Tibial artery (tissue), 4 donors: ENCODE measurements around the gene CERS6.

ENCODE experiments used
- DNase-seq, 2 donors: peaks; one replicate each; pipeline ENCODE4 v3.0.0-alpha.2; 2019
- H3K27ac ChIP-seq, 2 donors: fragments of 200-600 bp; sonication (generic) in 1 of 2; 1 replicate in 1 of 2; 2 replicates in 1 of 2; pipeline ENCODE4 v1.5.1; 2018 to 2019; ENCODE audit warnings: mild to moderate bottlenecking in 1 of 2
- H3K27me3 ChIP-seq, 2 donors: fragments of 200-600 bp; sonication (generic) in 1 of 2; one replicate each; pipeline versions ENCODE4 v1.5.1 to v1.6.0; 2016 to 2019
- H3K36me3 ChIP-seq, 3 donors: fragments of 200-600 bp; sonication (generic) in 2 of 3; one replicate each; pipeline ENCODE4 v1.5.1; 2016 to 2019; ENCODE audit warnings: mild to moderate bottlenecking in 2 of 3
- H3K4me1 ChIP-seq, 4 donors: fragments of 200-600 bp; sonication (generic) in 2 of 4; 1 replicate in 3 of 4; 2 replicates in 1 of 4; pipeline ENCODE4 v1.5.1; 2016 to 2019
- H3K4me3 ChIP-seq, 2 donors: fragments of 200-600 bp; sonication (generic) in 1 of 2; 1 replicate in 1 of 2; 2 replicates in 1 of 2; pipeline ENCODE4 v1.5.1; 2018 to 2019; ENCODE audit warnings: mild to moderate bottlenecking in 2 of 2
- H3K9me3 ChIP-seq, 3 donors: fragments of 200-600 bp; sonication (generic) in 1 of 3; one replicate each; pipeline ENCODE4 v1.5.1; 2016 to 2019
- intact Hi-C: fragments of 100-400 bp; cut with DNase I; formaldehyde crosslinking; loops from one replicate; pipeline ENCODE4 v1.15.0; 2023; ENCODE audit warnings: low total_unique reads
- TF ChIP-seq, protein P1 (sequence below), 2 experiments: fragments of 200-600 bp in 1 of 2; fragments of 450-650 bp in 1 of 2; IDR thresholded peaks; one replicate each; pipeline ENCODE4 v1.5.1; 2017 to 2019; ENCODE audit warnings: antibody characterized with exemption in 2 of 2, mild to moderate bottlenecking in 1 of 2, moderate library complexity in 1 of 2

The CERS6 gene

DNA sequence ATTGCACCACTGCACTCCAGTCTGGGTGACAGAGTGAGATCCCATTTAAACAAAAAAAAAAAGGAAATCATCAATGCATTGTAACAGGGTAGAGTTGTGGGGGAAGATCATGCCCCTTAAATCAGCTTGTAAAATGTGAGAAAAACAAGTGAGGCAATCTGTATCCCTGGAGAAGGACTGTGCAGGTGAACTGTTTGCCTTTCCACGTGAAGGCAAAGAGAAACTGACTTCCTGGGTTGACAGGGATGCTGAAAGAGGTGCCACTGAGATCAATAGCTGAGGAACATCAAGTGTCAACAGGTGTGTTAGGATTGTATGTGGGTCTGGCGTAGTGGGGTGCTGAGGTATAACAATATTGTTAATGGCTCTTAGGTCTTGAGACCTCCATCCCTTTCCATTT, 48.3 kb downstream of the CERS6 start:
- no peak for DNase-seq
- Histone ChIP-seq H3K9me3 (no peaks in the 10 kb centered on the region), H3K27me3 (no peaks in the 10 kb centered on the region), H3K36me3 (no peaks in the 10 kb centered on the region), H3K27ac (no peak overlapping the region), H3K4me1 (no peaks in the 10 kb centered on the region), H3K4me3 (no peak overlapping the region)
- intact Hi-C loops: no loop called here
- TF ChIP-seq, protein P1, sequence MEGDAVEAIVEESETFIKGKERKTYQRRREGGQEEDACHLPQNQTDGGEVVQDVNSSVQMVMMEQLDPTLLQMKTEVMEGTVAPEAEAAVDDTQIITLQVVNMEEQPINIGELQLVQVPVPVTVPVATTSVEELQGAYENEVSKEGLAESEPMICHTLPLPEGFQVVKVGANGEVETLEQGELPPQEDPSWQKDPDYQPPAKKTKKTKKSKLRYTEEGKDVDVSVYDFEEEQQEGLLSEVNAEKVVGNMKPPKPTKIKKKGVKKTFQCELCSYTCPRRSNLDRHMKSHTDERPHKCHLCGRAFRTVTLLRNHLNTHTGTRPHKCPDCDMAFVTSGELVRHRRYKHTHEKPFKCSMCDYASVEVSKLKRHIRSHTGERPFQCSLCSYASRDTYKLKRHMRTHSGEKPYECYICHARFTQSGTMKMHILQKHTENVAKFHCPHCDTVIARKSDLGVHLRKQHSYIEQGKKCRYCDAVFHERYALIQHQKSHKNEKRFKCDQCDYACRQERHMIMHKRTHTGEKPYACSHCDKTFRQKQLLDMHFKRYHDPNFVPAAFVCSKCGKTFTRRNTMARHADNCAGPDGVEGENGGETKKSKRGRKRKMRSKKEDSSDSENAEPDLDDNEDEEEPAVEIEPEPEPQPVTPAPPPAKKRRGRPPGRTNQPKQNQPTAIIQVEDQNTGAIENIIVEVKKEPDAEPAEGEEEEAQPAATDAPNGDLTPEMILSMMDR (IDR thresholded peaks at IDR 0.05): no peak

DNA sequence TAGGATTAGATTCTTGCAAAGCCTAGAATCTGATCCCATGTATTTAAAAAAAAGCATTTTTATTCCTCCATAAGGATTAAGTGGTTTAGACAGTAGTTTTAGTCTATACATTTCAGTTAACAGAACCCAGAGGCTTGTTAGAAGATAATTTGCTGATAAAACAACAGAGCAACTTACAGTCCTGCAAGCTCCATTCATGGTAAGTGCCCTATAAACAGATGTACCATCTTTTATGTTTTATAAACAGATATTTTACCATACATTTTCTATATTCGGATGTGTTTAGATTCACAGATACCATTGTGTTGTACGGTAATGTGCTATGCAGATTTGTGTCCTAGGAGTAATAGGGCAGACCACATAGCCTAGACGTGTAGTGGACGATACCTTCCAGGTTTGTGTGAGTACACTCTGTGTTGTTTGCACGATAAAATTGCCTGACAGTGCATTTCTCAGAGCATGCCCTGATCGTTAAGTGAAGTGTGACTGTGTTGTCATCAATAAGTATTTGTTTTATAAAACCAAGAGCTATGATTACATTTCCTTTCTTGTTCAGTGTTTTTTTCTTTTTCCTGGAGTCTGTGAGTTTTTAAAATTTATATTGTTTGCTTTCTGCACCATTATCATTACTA, 54.2 kb downstream of the CERS6 start:
- Histone ChIP-seq H3K36me3 (no peaks in the 10 kb centered on the region), H3K9me3 (no peaks in the 10 kb centered on the region), H3K27me3 (no peaks in the 10 kb centered on the region), H3K27ac (no peak overlapping the region), H3K4me3 (no peak overlapping the region), H3K4me1 (peaks cover 0 to 25% (median 16%) of the 10 kb centered on the region in 4 donors)
- DNase-seq: no peak
- intact Hi-C loops: no loop called here
- TF ChIP-seq, protein P1 (IDR thresholded peaks at IDR 0.05): no peak

DNA sequence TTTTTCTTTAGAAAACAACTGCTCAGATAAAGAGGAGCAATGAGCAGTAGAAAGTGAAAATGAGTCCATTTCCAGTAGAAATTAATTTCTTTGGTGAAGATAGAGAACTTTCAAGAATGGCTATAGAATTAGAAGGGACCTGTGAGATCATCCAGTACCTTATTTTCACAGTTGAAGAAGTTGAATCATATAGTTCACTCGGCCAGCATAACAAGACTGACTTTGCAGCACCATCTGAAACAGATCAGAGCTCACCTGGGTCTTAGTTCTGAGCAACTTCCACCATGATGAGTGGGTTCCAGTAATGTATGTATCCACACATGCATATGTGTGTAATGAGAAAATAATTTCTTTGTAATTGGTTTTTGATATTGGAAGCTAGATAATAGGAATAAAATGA, 58.6 kb downstream of the CERS6 start:
- intact Hi-C loops: loop anchor here (5.0 kb wide), 1 partner anchor 57 kb away; the partner anchor contains the start of gene CERS6

DNA sequence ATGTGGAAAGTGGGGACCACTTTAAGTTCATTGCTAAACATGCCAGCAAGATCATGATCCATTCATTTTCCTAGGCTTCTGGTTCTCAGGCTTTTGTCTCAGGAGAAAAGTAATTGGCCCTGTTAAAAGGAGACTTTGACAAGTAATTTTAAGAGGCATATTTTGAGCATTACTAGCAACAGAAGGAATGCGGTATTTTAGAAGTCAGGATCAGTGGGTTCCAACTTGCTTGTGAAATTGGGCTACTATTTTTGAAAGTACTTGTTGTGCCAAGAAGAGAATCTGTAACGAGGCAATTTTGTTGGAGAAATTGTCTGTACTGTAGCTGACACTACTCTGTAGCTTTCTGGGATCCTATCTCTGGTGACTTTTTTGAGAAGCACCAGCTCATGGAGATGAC, 59.4 kb downstream of the CERS6 start:
- Histone ChIP-seq H3K27me3 (no peaks in the 10 kb centered on the region), H3K4me3 (no peak overlapping the region), H3K9me3 (no peaks in the 10 kb centered on the region), H3K36me3 (no peaks in the 10 kb centered on the region), H3K4me1 (peaks cover 0 to 77% (median 29%) of the 10 kb centered on the region in 4 donors), H3K27ac (peak overlapping the region; percentile 16 to 70)
- TF ChIP-seq, protein P1 (IDR thresholded peaks at IDR 0.05): no peak
- intact Hi-C loops: loop anchor here (5.0 kb wide), 1 partner anchor 58 kb away; the partner anchor contains the start of gene CERS6
- DNase-seq: no peak

More for the DNA sequence above, 58.6 kb downstream of the CERS6 start:
- H3K27me3 ChIP-seq: no peaks in the 10 kb centered on the region
- peak overlapping the region; percentile 41 to 70 for H3K27ac ChIP-seq
- TF ChIP-seq, protein P1 (IDR thresholded peaks at IDR 0.05): no peak
- no peaks in the 10 kb centered on the region for H3K36me3 ChIP-seq
- peaks cover 0 to 70% (median 29%) of the 10 kb centered on the region in 4 donors for H3K4me1 ChIP-seq
- no peak for DNase-seq
- H3K9me3 ChIP-seq: no peaks in the 10 kb centered on the region
- H3K4me3 ChIP-seq: no peak overlapping the region

DNA sequence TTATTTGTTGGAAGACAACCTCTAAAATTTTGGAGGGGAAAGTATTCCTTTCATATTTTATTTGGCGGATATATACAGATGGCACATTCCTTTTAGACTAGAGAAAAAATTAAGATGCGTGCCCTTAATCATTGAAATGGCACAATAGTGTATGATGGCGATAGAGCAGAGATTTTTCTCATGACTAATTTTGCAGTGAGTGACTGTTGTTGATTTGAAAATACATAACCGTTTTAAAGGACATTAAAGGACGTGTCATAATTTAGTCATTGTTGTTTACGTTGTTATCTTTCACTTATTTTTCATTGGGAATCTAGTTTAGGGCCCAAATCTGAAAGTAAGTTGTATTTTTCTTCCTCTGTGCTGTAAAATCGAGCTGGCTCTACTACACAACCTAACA, 61.7 kb downstream of the CERS6 start:
- Histone ChIP-seq H3K27me3 (no peaks in the 10 kb centered on the region), H3K27ac (peak overlapping the region; percentile 56 to 70), H3K9me3 (no peaks in the 10 kb centered on the region), H3K36me3 (no peaks in the 10 kb centered on the region), H3K4me1 (peaks cover 0 to 96% (median 38%) of the 10 kb centered on the region in 4 donors), H3K4me3 (no peak overlapping the region)
- TF ChIP-seq, protein P1 (IDR thresholded peaks at IDR 0.05): no peak
- intact Hi-C loops: loop anchor here (5.0 kb wide), 1 partner anchor 61 kb away; the partner anchor contains the start of gene CERS6
- no peak for DNase-seq
